ENCODE measurements around the gene BORA. TPM values are rescaled to one million over a fixed set of nuclear protein-coding genes. Genes with fewer than 3 reads are reported as not detected.

Gene BORA
- polyA plus RNA-seq, 1 experiment = 3.1 TPM

GRCh38 chr13:72788831-72789230 is 61.1 kb downstream of the BORA start:
- DNase-seq (ENCODE audit: low read depth, low spot score) = no peak
- H3K4me3 ChIP-seq (ENCODE audit: low read depth, low read length) = no peak overlapping the region
- POLR2A ChIA-PET = no interaction called here
- no peak overlapping the region for H3K27ac ChIP-seq (ENCODE audit: low read depth, low read length)
- H3K27me3 ChIP-seq (ENCODE audit: control insufficient read depth, insufficient read depth, low read length) = no peaks in the 10 kb centered on the region
- no peaks in the 10 kb centered on the region for H3K9me3 ChIP-seq (ENCODE audit: control insufficient read depth, insufficient read depth, low read length)
- CTCF ChIA-PET = interaction anchor here (0.5 to 1.8 kb wide), 3 partner anchors 19 to 110 kb away, joined by 3 to 11 read pairs (median 5); no protein-coding TSS in a partner anchor
- no peak for TF ChIP-seq CTCF (IDR thresholded peaks at IDR 0.05; ENCODE audit: low read depth, low read length)

- no peak overlapping the region for H3K4me3 ChIP-seq (ENCODE audit: low read depth, low read length)
- no peaks in the 10 kb centered on the region for H3K9me3 ChIP-seq (ENCODE audit: control insufficient read depth, insufficient read depth, low read length)
- H3K27ac ChIP-seq (ENCODE audit: low read depth, low read length) = no peak overlapping the region
- no peaks in the 10 kb centered on the region for H3K27me3 ChIP-seq (ENCODE audit: control insufficient read depth, insufficient read depth, low read length)
- no peak for TF ChIP-seq CTCF (IDR thresholded peaks at IDR 0.05; ENCODE audit: low read depth, low read length)
- ChIA-PET POLR2A (no interaction called here), CTCF (interaction anchor here (0.7 to 1.4 kb wide), 2 partner anchors 15 to 16 kb away, joined by 3 read pairs; no protein-coding TSS in a partner anchor)
- DNase-seq (ENCODE audit: low read depth, low spot score) = no peak
Measured at GRCh38 chr13:72792640-72793039, 64.9 kb downstream of the BORA start.

GRCh38 chr13:72798817-72799216 is 71.1 kb downstream of the BORA start:
- no peaks in the 10 kb centered on the region for H3K9me3 ChIP-seq (ENCODE audit: control insufficient read depth, insufficient read depth, low read length)
- CTCF ChIA-PET = interaction anchor here (1.9 to 2.0 kb wide), 2 partner anchors 9 to 10 kb away, joined by 6 to 11 read pairs; no protein-coding TSS in a partner anchor
- TF ChIP-seq CTCF (IDR thresholded peaks at IDR 0.05; ENCODE audit: low read depth, low read length) = no peak
- POLR2A ChIA-PET = no interaction called here
- H3K27me3 ChIP-seq (ENCODE audit: control insufficient read depth, insufficient read depth, low read length) = no peaks in the 10 kb centered on the region
- no peak for DNase-seq (ENCODE audit: low read depth, low spot score)
- no peak overlapping the region for H3K4me3 ChIP-seq (ENCODE audit: low read depth, low read length)
- H3K27ac ChIP-seq (ENCODE audit: low read depth, low read length) = no peak overlapping the region

- Histone ChIP-seq H3K27ac (ENCODE audit: low read depth, low read length) (no peak overlapping the region), H3K4me3 (ENCODE audit: low read depth, low read length) (no peak overlapping the region), H3K27me3 (ENCODE audit: control insufficient read depth, insufficient read depth, low read length) (no peaks in the 10 kb centered on the region), H3K9me3 (ENCODE audit: control insufficient read depth, insufficient read depth, low read length) (no peaks in the 10 kb centered on the region)
- CTCF ChIA-PET = no interaction called here
- no peak for DNase-seq (ENCODE audit: low read depth, low spot score)
- TF ChIP-seq CTCF (IDR thresholded peaks at IDR 0.05; ENCODE audit: low read depth, low read length) = no peak
- POLR2A ChIA-PET = no interaction called here
Measured at GRCh38 chr13:72804301-72804700, 76.6 kb downstream of the BORA start.

Small RNA genes within 50 kb of the gene (small RNA-seq; reads per million reads assigned to genes)
- gene RNU6-80P (ENCODE audit: insufficient read length, low read depth) = not detected

Other genes starting within 250 kb of the BORA start
- gene MZT1, start 294 bp upstream of the BORA start, polyA plus RNA-seq (2011; rRNA removed) = 4.8 and 9.1 TPM in 2 replicates
- gene DIS3, start 54.0 kb downstream of the BORA start, polyA plus RNA-seq (2011; rRNA removed) = 31.8 and 42.3 TPM in 2 replicates
- 8.1 and 11.9 TPM in 2 replicates for gene PIBF1, start 54.2 kb downstream of the BORA start, polyA plus RNA-seq (2011; rRNA removed)